GM10248 (cell line): ENCODE results near the gene ZNF423.

ENCODE experiments used
- CTCF ChIA-PET: fragments of 300-600 bp; sonication (Branson Sonifier 250); formaldehyde crosslinking; extraction: SDS; loops from one replicate; lab custom pipeline; 2021; ENCODE audit warnings: antibody characterized with exemption; lab: Yijun Ruan, JAX
- POLR2A ChIA-PET: fragments of 350-650 bp; sonication (Branson Sonifier 250); formaldehyde crosslinking; extraction: SDS; loops from one replicate; lab custom pipeline; 2020; ENCODE audit warnings: antibody characterized with exemption; lab: Yijun Ruan, JAX
- DNase-seq: peaks from one replicate; pipeline ENCODE4 v3.0.0; 2012; ENCODE audit errors: extremely low spot score
- TF ChIP-seq, protein P1 (sequence below): IDR thresholded peaks from 2 replicates; pipeline ENCODE4 v1.5.1; 2012; ENCODE audit warnings: mild to moderate bottlenecking, low read depth; ENCODE audit errors: extremely low read depth, missing control alignments, control extremely low read depth

Gene ZNF423

DNA sequence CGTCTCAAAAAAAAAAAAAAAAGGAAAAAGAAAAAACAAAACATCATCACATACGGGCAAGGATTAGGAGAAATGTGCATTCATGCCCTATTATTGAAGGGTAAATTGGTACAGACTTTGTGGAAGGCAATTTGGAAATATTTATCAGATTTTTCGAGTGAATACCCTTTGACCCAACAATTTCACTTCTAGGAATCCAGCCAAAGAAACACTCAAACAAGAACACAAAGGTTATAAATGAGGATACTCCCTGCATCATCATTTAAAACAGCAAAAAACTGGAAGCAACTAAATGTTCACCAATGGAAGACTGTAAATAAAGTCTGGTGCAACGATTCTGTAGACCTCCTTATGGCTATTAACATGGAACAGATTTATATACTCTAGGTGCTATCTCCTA, 12.9 kb downstream of the ZNF423 start:
- POLR2A ChIA-PET = no interaction called here
- CTCF ChIA-PET = no interaction called here
- no peak for DNase-seq
- TF ChIP-seq, protein P1, sequence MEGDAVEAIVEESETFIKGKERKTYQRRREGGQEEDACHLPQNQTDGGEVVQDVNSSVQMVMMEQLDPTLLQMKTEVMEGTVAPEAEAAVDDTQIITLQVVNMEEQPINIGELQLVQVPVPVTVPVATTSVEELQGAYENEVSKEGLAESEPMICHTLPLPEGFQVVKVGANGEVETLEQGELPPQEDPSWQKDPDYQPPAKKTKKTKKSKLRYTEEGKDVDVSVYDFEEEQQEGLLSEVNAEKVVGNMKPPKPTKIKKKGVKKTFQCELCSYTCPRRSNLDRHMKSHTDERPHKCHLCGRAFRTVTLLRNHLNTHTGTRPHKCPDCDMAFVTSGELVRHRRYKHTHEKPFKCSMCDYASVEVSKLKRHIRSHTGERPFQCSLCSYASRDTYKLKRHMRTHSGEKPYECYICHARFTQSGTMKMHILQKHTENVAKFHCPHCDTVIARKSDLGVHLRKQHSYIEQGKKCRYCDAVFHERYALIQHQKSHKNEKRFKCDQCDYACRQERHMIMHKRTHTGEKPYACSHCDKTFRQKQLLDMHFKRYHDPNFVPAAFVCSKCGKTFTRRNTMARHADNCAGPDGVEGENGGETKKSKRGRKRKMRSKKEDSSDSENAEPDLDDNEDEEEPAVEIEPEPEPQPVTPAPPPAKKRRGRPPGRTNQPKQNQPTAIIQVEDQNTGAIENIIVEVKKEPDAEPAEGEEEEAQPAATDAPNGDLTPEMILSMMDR = no peak

DNA sequence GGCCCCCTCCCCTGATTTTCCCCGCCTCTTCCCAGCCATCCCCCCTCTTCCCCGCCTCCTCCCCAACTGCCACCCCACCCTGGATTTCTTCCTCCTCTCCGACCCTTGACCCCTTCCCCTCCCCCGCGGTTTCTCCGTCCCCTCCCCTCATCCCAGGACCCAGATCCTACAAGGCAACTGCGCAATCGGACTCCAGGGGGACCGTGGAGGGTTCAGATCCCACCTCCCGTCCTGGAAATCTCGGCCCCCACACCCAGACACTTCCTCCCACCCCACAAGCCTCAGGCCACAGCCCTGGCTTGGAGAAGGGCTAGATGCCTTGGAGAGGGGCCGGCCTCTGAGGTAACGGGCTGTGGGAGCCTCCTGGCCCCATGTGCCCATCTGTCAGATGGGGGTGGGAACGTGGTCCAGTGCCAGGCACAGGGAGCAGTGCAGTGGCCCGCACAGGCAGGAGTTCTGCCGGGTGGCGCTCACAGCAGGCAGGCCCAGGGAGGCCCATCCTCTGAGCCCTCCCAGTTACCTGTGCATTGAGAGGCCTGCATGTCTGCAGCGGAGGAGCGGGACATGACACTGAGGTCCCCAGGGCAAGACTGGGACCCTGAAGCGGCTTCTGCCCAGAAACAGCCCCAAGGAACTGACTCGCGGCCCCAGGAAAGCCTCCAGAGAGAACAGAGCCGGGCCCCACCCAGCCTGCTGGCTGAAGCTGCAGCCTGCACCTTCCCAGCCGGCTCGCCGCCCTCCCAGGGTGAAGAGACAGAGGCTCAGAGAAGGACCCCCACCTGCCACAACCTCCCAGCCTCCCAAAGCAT, 16.7 kb downstream of the ZNF423 start:
- TF ChIP-seq, protein P1 = no peak
- CTCF ChIA-PET = no interaction called here
- POLR2A ChIA-PET = no interaction called here
- DNase-seq = no peak

DNA sequence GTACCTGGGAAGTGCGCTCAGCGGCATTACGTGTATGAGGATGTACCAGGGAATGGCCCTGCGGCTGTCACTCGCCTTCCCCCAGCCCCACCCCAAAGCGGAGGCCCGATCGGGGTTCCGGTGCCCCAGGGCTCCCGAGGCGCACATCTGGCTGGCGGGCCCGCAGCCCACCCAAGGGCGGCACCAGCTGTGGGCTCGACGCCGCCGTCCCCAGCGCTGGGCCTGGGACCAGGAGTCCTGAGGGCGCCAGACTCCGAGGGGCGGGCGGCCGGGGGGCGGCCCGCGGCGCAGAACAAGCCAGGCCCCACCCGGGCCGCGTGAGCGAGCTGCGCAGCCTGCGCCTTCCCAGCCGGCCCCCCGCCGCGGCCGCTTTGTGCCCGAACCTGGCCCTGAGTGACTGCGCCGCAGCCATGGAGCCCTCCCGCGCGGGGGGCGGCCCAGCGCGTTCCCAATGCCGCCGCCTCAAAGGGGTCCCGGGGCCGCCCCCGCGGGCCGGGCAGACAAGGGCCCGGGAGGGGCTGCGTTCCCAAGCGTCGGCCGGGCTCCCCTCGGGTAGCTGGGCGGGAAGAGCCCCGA, 17.4 kb downstream of the ZNF423 start:
- ChIA-PET POLR2A (no interaction called here), CTCF (no interaction called here)
- DNase-seq = no peak
- TF ChIP-seq, protein P1 = no peak

DNA sequence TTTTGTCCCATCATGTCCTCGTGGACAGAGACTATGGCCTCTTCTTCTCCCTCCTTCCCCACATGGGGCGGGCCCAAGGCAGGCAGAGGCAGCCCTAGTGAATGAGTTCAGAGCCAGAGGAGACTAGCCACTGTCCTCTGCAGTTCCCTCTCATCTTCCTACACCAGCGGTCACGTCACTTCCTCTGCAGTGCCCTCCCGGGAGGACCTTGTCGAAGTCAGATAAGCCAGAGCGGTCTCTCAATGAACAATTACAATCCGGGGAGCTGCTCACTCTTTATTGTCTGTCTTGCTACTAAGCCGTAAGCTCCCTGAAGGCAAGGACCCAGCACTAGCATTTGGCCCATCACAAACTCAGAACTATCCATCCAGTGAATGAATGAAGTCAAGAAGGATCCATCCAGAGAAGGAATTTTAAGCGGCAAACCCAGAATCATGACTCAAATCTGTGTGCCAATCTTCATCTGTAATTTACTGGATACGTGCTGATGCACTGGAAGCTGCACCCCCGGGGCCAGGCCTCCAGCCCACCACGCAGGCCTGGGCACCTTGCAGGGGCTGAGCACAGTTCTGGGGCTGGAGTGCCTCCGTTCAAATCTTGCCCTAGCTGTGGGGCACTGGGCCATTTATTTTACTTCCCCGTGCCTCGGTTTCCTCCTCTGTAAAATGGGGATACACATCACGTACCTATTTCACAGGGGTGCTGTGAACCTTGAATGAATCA, 18.1 kb downstream of the ZNF423 start:
- ChIA-PET POLR2A (no interaction called here), CTCF (no interaction called here)
- TF ChIP-seq, protein P1 = no peak
- no peak for DNase-seq

DNA sequence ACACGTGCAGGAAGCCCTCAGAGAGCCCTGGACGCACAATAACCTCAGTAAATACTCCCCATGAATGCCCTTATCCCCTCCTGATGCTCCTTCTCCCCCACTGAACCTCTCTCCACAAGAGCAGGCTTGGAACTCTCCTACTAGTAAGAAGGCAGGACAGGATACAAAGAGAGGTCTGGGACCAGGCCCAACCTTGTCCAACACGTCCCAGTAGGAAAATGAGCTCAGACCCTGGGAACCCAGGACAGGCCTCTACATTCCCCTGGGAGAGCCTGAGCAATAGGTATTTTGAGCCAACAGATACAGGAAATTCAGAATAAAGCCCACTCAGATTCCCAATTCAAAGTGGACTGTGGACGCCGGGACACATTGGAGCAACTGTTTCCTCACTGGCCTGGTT, 19.2 kb downstream of the ZNF423 start:
- ChIA-PET POLR2A (no interaction called here), CTCF (no interaction called here)
- no peak for DNase-seq
- TF ChIP-seq, protein P1 = no peak

DNA sequence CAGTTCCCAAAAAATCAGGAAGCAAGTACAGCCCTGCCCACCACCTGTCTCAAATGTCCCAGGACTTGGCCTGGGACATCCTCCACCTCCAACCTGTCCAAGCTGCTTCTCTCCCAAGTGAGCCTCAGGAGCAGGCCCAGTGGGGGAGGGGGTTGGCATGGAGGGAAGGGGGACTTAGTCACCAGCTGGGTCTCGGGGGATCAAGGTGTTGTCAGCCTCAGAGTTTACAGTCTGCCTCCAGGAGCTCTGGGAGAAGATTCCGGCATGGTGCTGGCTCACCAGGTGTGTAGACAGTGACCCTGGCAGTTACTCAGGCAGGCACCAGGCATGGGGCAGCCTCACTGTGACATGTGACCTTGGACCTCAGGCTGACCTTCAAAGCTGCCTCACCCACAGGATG, 19.7 kb downstream of the ZNF423 start:
- DNase-seq = no peak
- CTCF ChIA-PET = no interaction called here
- TF ChIP-seq, protein P1 = no peak
- POLR2A ChIA-PET = no interaction called here
